SK-N-SH (cell line): ENCODE results near the gene TEAD2. TPM values are rescaled to one million over a fixed set of nuclear protein-coding genes. Genes with fewer than 3 reads are reported as not detected.

ENCODE experiments used
- CTCF ChIA-PET: fragments of 300-600, 350-600 bp; formaldehyde crosslinking; extraction: SDS; loops from one replicate; lab custom pipeline; 2021; lab: Yijun Ruan, JAX
- POLR2A ChIA-PET: fragments of 350-600 bp; sonication (Branson Sonifier 250); formaldehyde crosslinking; extraction: SDS; loops from one replicate; lab custom pipeline; 2020; ENCODE audit warnings: antibody characterized with exemption, inconsistent platforms; lab: Yijun Ruan, JAX
- DNase-seq: peaks from one replicate; pipeline ENCODE4 v3.0.0; 2012
- H2AFZ ChIP-seq: fragments of 200-600 bp; sonication (generic); 2 replicates; pipeline ENCODE4 v1.8.1; 2016; ENCODE audit warnings: antibody characterized with exemption, mild to moderate bottlenecking, low read depth
- H3F3A ChIP-seq: fragments of 200-600 bp; sonication (generic); replicated peaks from 2 replicates; pipeline ENCODE3; 2016; ENCODE audit warnings: antibody characterized with exemption, mild to moderate bottlenecking; ENCODE audit not compliant: insufficient read depth
- H3K27ac ChIP-seq, 2 experiments: fragments of 200-500 bp in 1 of 2; fragments of 200-600 bp in 1 of 2; sonication (Bioruptor generic) in 1 of 2; sonication (generic), shearing (Covaris generic) in 1 of 2; 2 replicates each; pipeline versions ENCODE4 v1.5.1 to v1.6.1; 2014 to 2016; ENCODE audit warnings: low read depth in 2 of 2, inconsistent platforms in 1 of 2, low read length in 1 of 2, mild to moderate bottlenecking in 1 of 2, mixed read lengths in 1 of 2
- H3K27me3 ChIP-seq: fragments of 200-600 bp; sonication (generic), shearing (Covaris generic); 2 replicates; pipeline ENCODE4 v1.6.1; 2016; ENCODE audit warnings: mixed run types; ENCODE audit not compliant: insufficient read depth
- H3K36me3 ChIP-seq, 2 experiments: fragments of 200-500 bp in 1 of 2; fragments of 200-600 bp in 1 of 2; sonication (Bioruptor generic) in 1 of 2; sonication (generic) in 1 of 2; replicated peaks in 1 of 2; 2 replicates each; pipeline versions ENCODE3 to v1.5.1; 2014 to 2016; ENCODE audit warnings: low read length in 1 of 2, mild to moderate bottlenecking in 1 of 2; ENCODE audit not compliant: insufficient read depth in 2 of 2, control insufficient read depth in 1 of 2
- H3K4me1 ChIP-seq, 2 experiments: fragments of 200-500 bp in 1 of 2; fragments of 200-600 bp in 1 of 2; sonication (Bioruptor generic) in 1 of 2; sonication (generic), shearing (Covaris generic) in 1 of 2; 2 replicates each; pipeline versions ENCODE4 v1.5.1 to v1.6.1; 2014 to 2016; ENCODE audit warnings: low read depth in 1 of 2, low read length in 1 of 2, mixed run types in 1 of 2; ENCODE audit not compliant: insufficient read depth in 2 of 2, control insufficient read depth in 1 of 2
- H3K4me2 ChIP-seq: fragments of 200-600 bp; sonication (generic), shearing (Covaris generic); 2 replicates; pipeline ENCODE4 v1.6.1; 2017; ENCODE audit warnings: mixed run types
- H3K4me3 ChIP-seq, 2 experiments: fragments of 200-500 bp in 1 of 2; fragments of 200-600 bp in 1 of 2; sonication (Bioruptor generic) in 1 of 2; sonication (generic), shearing (Covaris generic) in 1 of 2; 2 replicates each; pipeline versions ENCODE4 v1.5.1 to v1.8.1; 2014 to 2016; ENCODE audit warnings: low read depth in 2 of 2, inconsistent platforms in 1 of 2, low read length in 1 of 2, mild to moderate bottlenecking in 1 of 2, mixed read lengths in 1 of 2, moderate library complexity in 1 of 2
- H3K79me2 ChIP-seq: fragments of 200-600 bp; sonication (generic); 2 replicates; pipeline ENCODE4 v1.8.1; 2017; ENCODE audit warnings: mild to moderate bottlenecking; ENCODE audit not compliant: insufficient read depth
- H3K9ac ChIP-seq: fragments of 200-600 bp; sonication (generic); 2 replicates; pipeline ENCODE4 v1.6.1; 2017; ENCODE audit warnings: mixed run types
- H3K9me2 ChIP-seq: fragments of 200-600 bp; sonication (generic); 2 replicates; pipeline ENCODE4 v1.6.1; 2017; ENCODE audit warnings: mixed run types
- H3K9me3 ChIP-seq: fragments of 200-600 bp; sonication (generic); 2 replicates; pipeline ENCODE4 v1.6.1; 2017; ENCODE audit warnings: mixed run types, mild to moderate bottlenecking, moderate library complexity
- H4K20me1 ChIP-seq: fragments of 200-600 bp; sonication (generic); 2 replicates; pipeline ENCODE4 v1.6.1; 2017; ENCODE audit warnings: mild to moderate bottlenecking, mixed run types; ENCODE audit not compliant: insufficient read depth
- EP300 ChIP-seq, 2 experiments: IDR thresholded peaks; 2 replicates each; pipeline versions ENCODE4 v1.4.0 to v1.6.1; 2012; ENCODE audit warnings: borderline replicate concordance in 1 of 2, low read depth in 1 of 2, low read length in 1 of 2
- EZH2phosphoT487 ChIP-seq: fragments of 200-600 bp; sonication (generic); IDR thresholded peaks from 2 replicates; pipeline ENCODE4 v1.6.1; 2017; ENCODE audit warnings: low read depth, mixed run types, mild to moderate bottlenecking, antibody characterized with exemption, moderate library complexity, borderline replicate concordance
- FOSL2 ChIP-seq: IDR thresholded peaks from 2 replicates; pipeline ENCODE4 v1.4.0; 2012; ENCODE audit warnings: low read depth, mild to moderate bottlenecking, moderate library complexity, borderline replicate concordance
- FOXM1 ChIP-seq: IDR thresholded peaks from 2 replicates; pipeline ENCODE4 v1.4.0; 2012; ENCODE audit warnings: low read depth, mild to moderate bottlenecking
- JUND ChIP-seq: IDR thresholded peaks from 2 replicates; pipeline ENCODE4 v1.4.0; 2012
- MEF2A ChIP-seq: IDR thresholded peaks from 2 replicates; pipeline ENCODE4 v1.4.0; 2012; ENCODE audit warnings: low read depth, borderline replicate concordance
- MXI1 ChIP-seq: IDR thresholded peaks from 2 replicates; pipeline ENCODE4 v1.6.1; 2012; ENCODE audit warnings: mild to moderate bottlenecking, low read depth, low read length, improper control_type of control experiment
- NFIC ChIP-seq: IDR thresholded peaks from 2 replicates; pipeline ENCODE4 v1.4.0; 2012; ENCODE audit warnings: borderline replicate concordance
- RAD21 ChIP-seq: IDR thresholded peaks from 2 replicates; pipeline ENCODE4 v1.6.1; 2012; ENCODE audit warnings: mild to moderate bottlenecking, low read length
- RFX5 ChIP-seq: IDR thresholded peaks from 2 replicates; pipeline ENCODE4 v1.6.1; 2012; ENCODE audit warnings: mild to moderate bottlenecking, improper control_type of control experiment, low read length
- TAF1 ChIP-seq: IDR thresholded peaks from 2 replicates; pipeline ENCODE4 v1.6.1; 2012; ENCODE audit warnings: low read depth, mild to moderate bottlenecking, low read length, moderate library complexity, borderline replicate concordance
- TCF12 ChIP-seq: IDR thresholded peaks from 2 replicates; pipeline ENCODE4 v1.4.0; 2012
- WGBS: methylation state at CpG from one replicate; pipeline ENCODE4 v1.1.6; 2017; ENCODE audit warnings: low lambda C conversion rate; 5-methylcytosine and 5-hydroxymethylcytosine counted together
- polyA plus RNA-seq, 3 experiments: library from polyadenylated mRNA; depleted of rRNA; stranded (reverse); fragments of >200 nt; gene quantifications; 2 replicates each; pipeline ENCODE4 v1.2.3, GENCODE V29; 2012
- TF ChIP-seq, protein P1 (sequence below): fragments of 150-350 bp; IDR thresholded peaks from 2 replicates; pipeline ENCODE4 v1.6.1; 2016; ENCODE audit warnings: mild to moderate bottlenecking, low read depth, low read length
- TF ChIP-seq, protein P2 (sequence below): IDR thresholded peaks from 2 replicates; pipeline ENCODE4 v1.4.0; 2012; ENCODE audit warnings: low read depth
- TF ChIP-seq, protein P3 (sequence below): fragments of 150-350 bp; IDR thresholded peaks from 2 replicates; pipeline ENCODE4 v1.6.1; 2017; ENCODE audit warnings: antibody characterized with exemption, low read length, low read depth, borderline replicate concordance
- TF ChIP-seq, protein P4 (sequence below): IDR thresholded peaks from 2 replicates; pipeline ENCODE4; 2012
- TF ChIP-seq, protein P5 (sequence below): IDR thresholded peaks from 2 replicates; pipeline ENCODE4 v1.6.1; 2012; ENCODE audit warnings: mild to moderate bottlenecking, low read depth, low read length, moderate library complexity
- TF ChIP-seq, protein P6 (sequence below): fragments of 200-600 bp; sonication (generic); IDR thresholded peaks from 2 replicates; pipeline ENCODE4 v1.6.1; 2017; ENCODE audit warnings: antibody characterized with exemption, mild to moderate bottlenecking, moderate library complexity
- TF ChIP-seq, protein P7 (sequence below): IDR thresholded peaks from 2 replicates; pipeline ENCODE4 v1.4.0; 2012; ENCODE audit warnings: low read depth, borderline replicate concordance

TEAD2 gene
- polyA plus RNA-seq, 1 of the 3 experiments (the other 2 are of a cell fraction): 27.9 TPM

DNA sequence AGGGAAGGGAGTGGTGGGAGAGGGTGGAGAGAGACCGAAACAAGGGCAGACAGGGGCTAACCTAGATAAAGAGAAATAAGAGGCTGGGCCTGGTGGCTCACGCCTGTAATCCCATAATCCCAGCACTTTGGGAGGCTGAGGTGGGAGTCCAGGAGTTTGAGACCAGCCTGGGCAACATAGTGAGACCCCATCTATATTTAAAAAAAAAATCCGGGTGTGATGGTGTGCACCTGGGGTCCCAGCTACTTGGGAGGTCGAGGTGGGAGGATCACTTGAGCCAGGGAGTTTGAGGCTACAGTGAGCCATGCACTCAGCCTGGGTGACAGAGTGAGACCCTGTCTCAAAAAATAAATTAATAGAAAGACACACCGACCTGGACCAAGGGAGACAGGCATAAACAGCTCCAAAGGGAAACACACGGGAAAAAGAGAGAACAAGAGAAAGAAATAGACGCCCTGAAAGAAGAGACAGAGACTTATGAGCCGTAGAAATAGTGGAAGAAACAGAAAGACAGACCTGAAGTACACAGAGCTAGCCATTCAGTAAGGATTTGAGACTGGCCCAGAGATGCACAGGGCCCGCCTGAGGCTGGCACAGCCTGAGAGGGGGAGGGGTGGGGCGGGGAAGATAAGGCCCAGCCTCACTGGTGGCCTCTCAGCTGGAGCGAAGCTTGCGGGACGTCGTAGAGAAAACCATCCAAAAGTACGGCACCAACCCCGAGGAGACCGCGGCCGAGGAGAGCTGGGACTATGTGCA is 24.8 kb downstream of the TEAD2 start:
- Histone ChIP-seq H3K9me3 (no peaks in the 10 kb centered on the region), H3K9me2 (no peaks in the 10 kb centered on the region), H3F3A (peaks cover 2% of the 10 kb centered on the region), H2AFZ (no peak overlapping the region), H3K36me3 (peaks cover 5 to 12% of the 10 kb centered on the region in 2 experiments), H3K9ac (no peak overlapping the region), H3K4me2 (no peak overlapping the region), H4K20me1 (peaks cover 2% of the 10 kb centered on the region; the same call in 1 of the 2 replicates), H3K79me2 (no peaks in the 10 kb centered on the region), H3K4me1 (peaks cover 0 to 6% of the 10 kb centered on the region in 2 experiments; a peak in 1 of 4 replicates), H3K27ac (no peak overlapping the region), H3K4me3 (no peak overlapping the region), H3K27me3 (no peaks in the 10 kb centered on the region)
- DNase-seq: no peak
- TF ChIP-seq MXI1 (no peak), EP300 (IDR thresholded peaks at IDR 0.05; ENCODE audit: borderline replicate concordance in 1 of 2, low read depth in 1 of 2, low read length in 1 of 2) (no peak), EZH2phosphoT487 (no peak), MEF2A (no peak), FOXM1 (no peak), TAF1 (no peak), NFIC (no peak), TCF12 (no peak), JUND (no peak), FOSL2 (no peak), RAD21 (no peak), RFX5 (no peak)
- TF ChIP-seq, protein P1, sequence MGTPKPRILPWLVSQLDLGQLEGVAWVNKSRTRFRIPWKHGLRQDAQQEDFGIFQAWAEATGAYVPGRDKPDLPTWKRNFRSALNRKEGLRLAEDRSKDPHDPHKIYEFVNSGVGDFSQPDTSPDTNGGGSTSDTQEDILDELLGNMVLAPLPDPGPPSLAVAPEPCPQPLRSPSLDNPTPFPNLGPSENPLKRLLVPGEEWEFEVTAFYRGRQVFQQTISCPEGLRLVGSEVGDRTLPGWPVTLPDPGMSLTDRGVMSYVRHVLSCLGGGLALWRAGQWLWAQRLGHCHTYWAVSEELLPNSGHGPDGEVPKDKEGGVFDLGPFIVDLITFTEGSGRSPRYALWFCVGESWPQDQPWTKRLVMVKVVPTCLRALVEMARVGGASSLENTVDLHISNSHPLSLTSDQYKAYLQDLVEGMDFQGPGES: no peak
- TF ChIP-seq, protein P2, sequence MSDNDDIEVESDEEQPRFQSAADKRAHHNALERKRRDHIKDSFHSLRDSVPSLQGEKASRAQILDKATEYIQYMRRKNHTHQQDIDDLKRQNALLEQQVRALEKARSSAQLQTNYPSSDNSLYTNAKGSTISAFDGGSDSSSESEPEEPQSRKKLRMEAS: no peak
- TF ChIP-seq, protein P3, sequence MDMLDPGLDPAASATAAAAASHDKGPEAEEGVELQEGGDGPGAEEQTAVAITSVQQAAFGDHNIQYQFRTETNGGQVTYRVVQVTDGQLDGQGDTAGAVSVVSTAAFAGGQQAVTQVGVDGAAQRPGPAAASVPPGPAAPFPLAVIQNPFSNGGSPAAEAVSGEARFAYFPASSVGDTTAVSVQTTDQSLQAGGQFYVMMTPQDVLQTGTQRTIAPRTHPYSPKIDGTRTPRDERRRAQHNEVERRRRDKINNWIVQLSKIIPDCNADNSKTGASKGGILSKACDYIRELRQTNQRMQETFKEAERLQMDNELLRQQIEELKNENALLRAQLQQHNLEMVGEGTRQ: no peak
- TF ChIP-seq, protein P4, sequence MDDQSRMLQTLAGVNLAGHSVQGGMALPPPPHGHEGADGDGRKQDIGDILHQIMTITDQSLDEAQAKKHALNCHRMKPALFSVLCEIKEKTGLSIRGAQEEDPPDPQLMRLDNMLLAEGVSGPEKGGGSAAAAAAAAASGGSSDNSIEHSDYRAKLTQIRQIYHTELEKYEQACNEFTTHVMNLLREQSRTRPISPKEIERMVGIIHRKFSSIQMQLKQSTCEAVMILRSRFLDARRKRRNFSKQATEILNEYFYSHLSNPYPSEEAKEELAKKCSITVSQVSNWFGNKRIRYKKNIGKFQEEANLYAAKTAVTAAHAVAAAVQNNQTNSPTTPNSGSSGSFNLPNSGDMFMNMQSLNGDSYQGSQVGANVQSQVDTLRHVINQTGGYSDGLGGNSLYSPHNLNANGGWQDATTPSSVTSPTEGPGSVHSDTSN: no peak
- TF ChIP-seq, protein P5, sequence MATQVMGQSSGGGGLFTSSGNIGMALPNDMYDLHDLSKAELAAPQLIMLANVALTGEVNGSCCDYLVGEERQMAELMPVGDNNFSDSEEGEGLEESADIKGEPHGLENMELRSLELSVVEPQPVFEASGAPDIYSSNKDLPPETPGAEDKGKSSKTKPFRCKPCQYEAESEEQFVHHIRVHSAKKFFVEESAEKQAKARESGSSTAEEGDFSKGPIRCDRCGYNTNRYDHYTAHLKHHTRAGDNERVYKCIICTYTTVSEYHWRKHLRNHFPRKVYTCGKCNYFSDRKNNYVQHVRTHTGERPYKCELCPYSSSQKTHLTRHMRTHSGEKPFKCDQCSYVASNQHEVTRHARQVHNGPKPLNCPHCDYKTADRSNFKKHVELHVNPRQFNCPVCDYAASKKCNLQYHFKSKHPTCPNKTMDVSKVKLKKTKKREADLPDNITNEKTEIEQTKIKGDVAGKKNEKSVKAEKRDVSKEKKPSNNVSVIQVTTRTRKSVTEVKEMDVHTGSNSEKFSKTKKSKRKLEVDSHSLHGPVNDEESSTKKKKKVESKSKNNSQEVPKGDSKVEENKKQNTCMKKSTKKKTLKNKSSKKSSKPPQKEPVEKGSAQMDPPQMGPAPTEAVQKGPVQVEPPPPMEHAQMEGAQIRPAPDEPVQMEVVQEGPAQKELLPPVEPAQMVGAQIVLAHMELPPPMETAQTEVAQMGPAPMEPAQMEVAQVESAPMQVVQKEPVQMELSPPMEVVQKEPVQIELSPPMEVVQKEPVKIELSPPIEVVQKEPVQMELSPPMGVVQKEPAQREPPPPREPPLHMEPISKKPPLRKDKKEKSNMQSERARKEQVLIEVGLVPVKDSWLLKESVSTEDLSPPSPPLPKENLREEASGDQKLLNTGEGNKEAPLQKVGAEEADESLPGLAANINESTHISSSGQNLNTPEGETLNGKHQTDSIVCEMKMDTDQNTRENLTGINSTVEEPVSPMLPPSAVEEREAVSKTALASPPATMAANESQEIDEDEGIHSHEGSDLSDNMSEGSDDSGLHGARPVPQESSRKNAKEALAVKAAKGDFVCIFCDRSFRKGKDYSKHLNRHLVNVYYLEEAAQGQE: no peak
- TF ChIP-seq, protein P6, sequence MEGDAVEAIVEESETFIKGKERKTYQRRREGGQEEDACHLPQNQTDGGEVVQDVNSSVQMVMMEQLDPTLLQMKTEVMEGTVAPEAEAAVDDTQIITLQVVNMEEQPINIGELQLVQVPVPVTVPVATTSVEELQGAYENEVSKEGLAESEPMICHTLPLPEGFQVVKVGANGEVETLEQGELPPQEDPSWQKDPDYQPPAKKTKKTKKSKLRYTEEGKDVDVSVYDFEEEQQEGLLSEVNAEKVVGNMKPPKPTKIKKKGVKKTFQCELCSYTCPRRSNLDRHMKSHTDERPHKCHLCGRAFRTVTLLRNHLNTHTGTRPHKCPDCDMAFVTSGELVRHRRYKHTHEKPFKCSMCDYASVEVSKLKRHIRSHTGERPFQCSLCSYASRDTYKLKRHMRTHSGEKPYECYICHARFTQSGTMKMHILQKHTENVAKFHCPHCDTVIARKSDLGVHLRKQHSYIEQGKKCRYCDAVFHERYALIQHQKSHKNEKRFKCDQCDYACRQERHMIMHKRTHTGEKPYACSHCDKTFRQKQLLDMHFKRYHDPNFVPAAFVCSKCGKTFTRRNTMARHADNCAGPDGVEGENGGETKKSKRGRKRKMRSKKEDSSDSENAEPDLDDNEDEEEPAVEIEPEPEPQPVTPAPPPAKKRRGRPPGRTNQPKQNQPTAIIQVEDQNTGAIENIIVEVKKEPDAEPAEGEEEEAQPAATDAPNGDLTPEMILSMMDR: no peak
- TF ChIP-seq, protein P7, sequence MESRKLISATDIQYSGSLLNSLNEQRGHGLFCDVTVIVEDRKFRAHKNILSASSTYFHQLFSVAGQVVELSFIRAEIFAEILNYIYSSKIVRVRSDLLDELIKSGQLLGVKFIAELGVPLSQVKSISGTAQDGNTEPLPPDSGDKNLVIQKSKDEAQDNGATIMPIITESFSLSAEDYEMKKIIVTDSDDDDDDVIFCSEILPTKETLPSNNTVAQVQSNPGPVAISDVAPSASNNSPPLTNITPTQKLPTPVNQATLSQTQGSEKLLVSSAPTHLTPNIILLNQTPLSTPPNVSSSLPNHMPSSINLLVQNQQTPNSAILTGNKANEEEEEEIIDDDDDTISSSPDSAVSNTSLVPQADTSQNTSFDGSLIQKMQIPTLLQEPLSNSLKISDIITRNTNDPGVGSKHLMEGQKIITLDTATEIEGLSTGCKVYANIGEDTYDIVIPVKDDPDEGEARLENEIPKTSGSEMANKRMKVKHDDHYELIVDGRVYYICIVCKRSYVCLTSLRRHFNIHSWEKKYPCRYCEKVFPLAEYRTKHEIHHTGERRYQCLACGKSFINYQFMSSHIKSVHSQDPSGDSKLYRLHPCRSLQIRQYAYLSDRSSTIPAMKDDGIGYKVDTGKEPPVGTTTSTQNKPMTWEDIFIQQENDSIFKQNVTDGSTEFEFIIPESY: no peak
- CTCF ChIA-PET: no interaction called here
- WGBS: 82% methylated on average over 16 of the region's 19 CpGs
- POLR2A ChIA-PET: no interaction called here
